ENCODE results near the gene WWOX. TPM values are rescaled to one million over a fixed set of nuclear protein-coding genes. Genes with fewer than 3 reads are reported as not detected.

Gene WWOX
- total RNA-seq, 6 experiments from 2014 or later, result 13.0 to 24.3 (median 16.5) TPM

DNA sequence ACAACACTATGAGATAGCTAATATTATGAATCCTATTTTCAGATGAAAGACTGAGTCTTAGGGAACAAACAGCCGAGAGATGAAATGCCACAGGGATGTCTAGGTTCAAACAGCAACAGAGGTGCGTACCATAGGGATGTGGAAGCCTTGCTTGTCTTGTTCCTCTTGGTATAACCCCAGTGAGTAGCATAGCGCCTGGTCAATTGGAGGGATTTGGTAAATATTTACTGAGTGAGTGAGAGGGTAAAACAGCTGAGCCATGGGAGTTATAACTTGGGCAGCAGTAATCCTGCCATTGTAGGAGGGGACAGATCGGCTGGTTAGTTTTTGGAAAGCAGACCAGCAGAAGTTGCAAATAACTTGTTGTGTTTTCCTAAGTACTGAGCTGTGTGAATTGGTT lies 80.2 kb downstream of the WWOX start:
- intact Hi-C loops (cut with DNase I), result no loop called here
- ATAC-seq (no peak), DNase-seq (no peak)
- Histone ChIP-seq H3K27me3 (no peaks in the 10 kb centered on the region), H3K27ac (no peak overlapping the region), H3K9me3 (no peaks in the 10 kb centered on the region), H3K36me3 (no peaks in the 10 kb centered on the region), H3K4me3 (no peak overlapping the region), H3K4me1 (no peaks in the 10 kb centered on the region)
- WGBS (ENCODE audit: insufficient coverage, low coverage, low lambda C conversion rate, missing lambda C conversion rate), result 59% methylated on average over 3 of the region's 4 CpGs
- TF ChIP-seq, protein P1, sequence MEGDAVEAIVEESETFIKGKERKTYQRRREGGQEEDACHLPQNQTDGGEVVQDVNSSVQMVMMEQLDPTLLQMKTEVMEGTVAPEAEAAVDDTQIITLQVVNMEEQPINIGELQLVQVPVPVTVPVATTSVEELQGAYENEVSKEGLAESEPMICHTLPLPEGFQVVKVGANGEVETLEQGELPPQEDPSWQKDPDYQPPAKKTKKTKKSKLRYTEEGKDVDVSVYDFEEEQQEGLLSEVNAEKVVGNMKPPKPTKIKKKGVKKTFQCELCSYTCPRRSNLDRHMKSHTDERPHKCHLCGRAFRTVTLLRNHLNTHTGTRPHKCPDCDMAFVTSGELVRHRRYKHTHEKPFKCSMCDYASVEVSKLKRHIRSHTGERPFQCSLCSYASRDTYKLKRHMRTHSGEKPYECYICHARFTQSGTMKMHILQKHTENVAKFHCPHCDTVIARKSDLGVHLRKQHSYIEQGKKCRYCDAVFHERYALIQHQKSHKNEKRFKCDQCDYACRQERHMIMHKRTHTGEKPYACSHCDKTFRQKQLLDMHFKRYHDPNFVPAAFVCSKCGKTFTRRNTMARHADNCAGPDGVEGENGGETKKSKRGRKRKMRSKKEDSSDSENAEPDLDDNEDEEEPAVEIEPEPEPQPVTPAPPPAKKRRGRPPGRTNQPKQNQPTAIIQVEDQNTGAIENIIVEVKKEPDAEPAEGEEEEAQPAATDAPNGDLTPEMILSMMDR (IDR thresholded peaks at IDR 0.05), result no peak
- no peak for TF ChIP-seq POLR2A (IDR thresholded peaks at IDR 0.05)

DNA sequence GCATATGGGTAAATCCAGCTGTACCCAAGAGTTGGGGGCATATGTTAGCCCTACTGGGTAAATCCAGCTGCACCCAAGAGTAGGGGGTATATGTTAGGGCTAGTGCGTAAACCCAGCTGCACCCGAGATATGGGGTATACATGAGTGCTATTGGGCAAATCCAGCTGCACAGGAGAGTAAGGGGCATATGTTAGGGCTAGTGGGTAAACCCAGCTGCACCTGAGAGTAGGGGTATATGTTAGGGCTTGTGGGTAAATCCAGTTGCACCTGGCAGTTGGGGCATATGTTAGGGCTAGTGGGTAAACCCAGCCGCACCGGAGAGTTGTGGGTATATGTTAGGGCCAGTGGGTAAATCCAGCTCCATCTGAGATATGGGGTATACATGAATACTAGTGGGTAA lies 80.9 kb downstream of the WWOX start:
- intact Hi-C loops (cut with DNase I), result no loop called here
- H3K4me1 ChIP-seq, result no peaks in the 10 kb centered on the region
- 100% methylated on average over 2 of the region's 4 CpGs for WGBS (ENCODE audit: insufficient coverage, low coverage, low lambda C conversion rate, missing lambda C conversion rate)
- no peak overlapping the region for H3K4me3 ChIP-seq
- no peaks in the 10 kb centered on the region for H3K36me3 ChIP-seq
- ATAC-seq, result no peak
- H3K9me3 ChIP-seq, result no peaks in the 10 kb centered on the region
- no peak overlapping the region for H3K27ac ChIP-seq
- no peak for DNase-seq
- TF ChIP-seq POLR2A (IDR thresholded peaks at IDR 0.05), result no peak
- TF ChIP-seq, protein P1 (IDR thresholded peaks at IDR 0.05), result no peak
- H3K27me3 ChIP-seq, result no peaks in the 10 kb centered on the region

DNA sequence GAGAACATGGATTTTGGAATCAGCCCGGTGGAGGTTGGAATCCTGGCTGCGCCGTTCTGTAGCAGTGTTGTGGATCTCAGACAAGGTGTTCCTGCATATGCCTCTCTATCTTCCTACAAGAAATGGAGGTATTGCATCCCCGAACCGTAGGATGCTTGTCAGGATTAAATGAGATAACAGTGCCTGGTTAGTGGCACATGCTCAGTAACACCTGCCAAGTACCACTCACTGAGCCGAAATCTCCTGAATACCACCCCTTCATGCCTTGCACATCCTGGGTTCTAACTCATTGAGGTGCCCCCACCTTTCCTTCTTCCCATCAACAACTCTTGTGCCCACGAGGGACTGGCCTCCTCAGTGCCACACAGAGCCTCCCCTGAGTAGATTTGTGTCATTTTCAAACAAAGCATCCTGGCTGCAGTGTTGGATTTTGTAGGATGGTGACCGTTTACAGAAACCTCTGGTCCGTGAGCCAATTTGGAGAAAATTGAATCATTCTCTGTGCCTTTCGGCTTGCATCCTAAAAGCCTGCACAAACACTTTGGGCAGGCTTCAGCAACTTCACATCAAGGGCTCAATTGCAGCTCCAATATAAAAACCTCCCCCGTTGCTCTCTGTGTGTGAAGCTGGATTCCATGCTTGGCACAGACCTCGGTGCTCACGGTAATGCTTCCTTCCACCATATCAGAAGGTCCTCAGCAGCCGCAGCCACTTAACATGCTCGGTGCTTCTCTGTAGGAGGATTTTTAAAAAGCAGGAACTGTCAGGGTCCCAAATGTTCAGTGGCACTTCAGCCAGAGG lies 84.2 kb downstream of the WWOX start:
- ATAC-seq, result no peak
- Histone ChIP-seq H3K27ac (no peak overlapping the region), H3K4me1 (no peaks in the 10 kb centered on the region), H3K4me3 (no peak overlapping the region), H3K36me3 (no peaks in the 10 kb centered on the region), H3K27me3 (no peaks in the 10 kb centered on the region), H3K9me3 (no peaks in the 10 kb centered on the region)
- no peak for DNase-seq
- intact Hi-C loops (cut with DNase I), result no loop called here
- WGBS (ENCODE audit: insufficient coverage, low coverage, low lambda C conversion rate, missing lambda C conversion rate), result 83% methylated on average over 9 of the region's 15 CpGs
- TF ChIP-seq POLR2A (IDR thresholded peaks at IDR 0.05), result no peak

DNA sequence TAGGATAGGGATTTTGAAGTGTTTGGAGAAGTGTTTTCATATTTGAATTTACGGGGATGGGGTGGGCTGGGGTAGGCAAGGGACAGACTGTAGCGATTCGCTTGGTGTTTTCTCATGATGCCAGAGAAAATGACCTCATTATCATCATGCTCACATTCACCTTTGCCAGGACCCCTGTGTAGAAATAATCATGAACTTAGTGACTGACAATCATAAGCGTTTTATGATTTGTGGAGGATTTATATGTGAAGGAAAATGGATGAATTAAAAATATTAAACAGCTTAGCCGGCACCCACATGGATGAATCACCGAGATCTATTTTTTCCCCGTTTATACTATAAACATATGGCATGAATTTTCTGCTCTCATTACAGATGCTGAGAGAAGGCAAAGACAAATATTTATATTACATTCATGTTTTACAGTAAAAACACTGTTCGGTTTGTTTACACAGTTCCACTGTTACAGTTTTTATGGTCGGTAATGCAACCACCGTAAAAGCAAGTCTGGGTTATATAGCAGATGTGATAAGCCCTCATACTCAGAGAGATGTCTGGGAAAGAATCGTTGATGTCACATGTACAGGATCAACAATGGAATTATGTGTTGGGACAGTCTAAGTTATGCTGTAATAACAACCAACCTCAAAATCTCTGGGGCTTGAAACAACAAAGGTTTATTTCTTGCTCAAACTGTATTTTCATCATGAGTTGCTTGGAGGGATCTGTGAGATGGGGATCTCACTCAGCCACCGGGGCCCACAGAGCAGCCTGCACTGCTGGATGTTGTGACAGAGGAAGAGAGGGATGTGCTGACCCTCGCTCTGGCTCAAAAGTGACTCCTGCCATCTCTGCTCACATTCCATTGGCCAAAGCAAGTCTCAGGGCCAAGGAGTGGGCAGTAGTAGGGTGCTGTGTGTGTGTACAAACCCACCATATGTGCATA lies 85.1 kb downstream of the WWOX start:
- H3K27me3 ChIP-seq, result no peaks in the 10 kb centered on the region
- H3K27ac ChIP-seq, result no peak overlapping the region
- intact Hi-C loops (cut with DNase I), result no loop called here
- no peaks in the 10 kb centered on the region for H3K4me1 ChIP-seq
- ATAC-seq, result no peak
- no peaks in the 10 kb centered on the region for H3K36me3 ChIP-seq
- WGBS (ENCODE audit: insufficient coverage, low coverage, low lambda C conversion rate, missing lambda C conversion rate), result 76% methylated on average over 12 of the region's 13 CpGs
- TF ChIP-seq, protein P1 (IDR thresholded peaks at IDR 0.05), result no peak
- no peak for TF ChIP-seq POLR2A (IDR thresholded peaks at IDR 0.05)
- no peaks in the 10 kb centered on the region for H3K9me3 ChIP-seq
- H3K4me3 ChIP-seq, result no peak overlapping the region
- DNase-seq, result no peak

DNA sequence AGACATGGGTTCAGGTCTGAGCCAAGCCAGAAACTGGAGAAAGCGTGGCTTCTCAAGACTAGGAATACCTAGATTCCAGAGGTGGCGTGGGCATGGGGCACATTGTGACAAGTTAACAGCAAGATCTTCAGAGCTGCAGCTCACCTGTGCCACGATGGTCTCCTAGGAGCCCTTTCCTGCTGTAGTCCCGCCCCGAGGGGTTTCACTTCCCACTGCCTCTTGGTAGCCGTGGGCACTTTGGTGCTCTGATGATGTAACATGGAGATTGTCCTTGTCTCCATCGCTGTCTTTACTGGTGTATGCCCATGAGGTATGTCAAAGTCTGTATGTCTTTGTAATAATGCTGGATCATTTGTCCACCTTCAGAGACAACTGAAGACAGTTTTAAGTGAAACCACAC lies 89.7 kb downstream of the WWOX start:
- ATAC-seq (no peak), DNase-seq (no peak)
- Histone ChIP-seq H3K4me1 (no peaks in the 10 kb centered on the region), H3K9me3 (no peaks in the 10 kb centered on the region), H3K36me3 (no peaks in the 10 kb centered on the region), H3K27ac (no peak overlapping the region), H3K27me3 (no peaks in the 10 kb centered on the region), H3K4me3 (no peak overlapping the region)
- intact Hi-C loops (cut with DNase I), result no loop called here
- TF ChIP-seq, protein P1 (IDR thresholded peaks at IDR 0.05), result no peak
- TF ChIP-seq POLR2A (IDR thresholded peaks at IDR 0.05), result no peak
- whole genome bisulfite sequencing (ENCODE audit: insufficient coverage, low coverage, low lambda C conversion rate, missing lambda C conversion rate), result 43% methylated on average over 2 of the region's 7 CpGs

Data from right lobe of liver (tissue), 6 donors.